Fibroblast of lung (primary cell): ENCODE results near the gene NFE2L1. TPM values are rescaled to one million over a fixed set of nuclear protein-coding genes. Genes with fewer than 3 reads are reported as not detected.

ENCODE experiments used
- DNase-seq, 2 donors: peaks; one replicate each; pipeline versions ENCODE4 v3.0.0 to v3.0.0-alpha.2; 2010; ENCODE audit warnings: low read depth in 2 of 2
- H2AFZ ChIP-seq: 2 replicates; pipeline ENCODE4 v1.5.1; 2012; ENCODE audit warnings: low read length, control low read depth, inconsistent platforms
- H3K27ac ChIP-seq: 2 replicates; pipeline ENCODE4 v1.5.1; 2011; ENCODE audit warnings: low read length, control low read depth; ENCODE audit not compliant: insufficient read depth
- H3K27me3 ChIP-seq: 2 replicates; pipeline ENCODE4 v1.5.1; 2011; ENCODE audit warnings: mild to moderate bottlenecking, low read length; ENCODE audit not compliant: control insufficient read depth, insufficient read depth
- H3K36me3 ChIP-seq: 2 replicates; pipeline ENCODE4 v1.5.1; 2011; ENCODE audit warnings: low read length; ENCODE audit not compliant: control insufficient read depth, insufficient read depth
- H3K4me1 ChIP-seq: 2 replicates; pipeline ENCODE4 v1.5.1; 2011; ENCODE audit warnings: low read length; ENCODE audit not compliant: control insufficient read depth, insufficient read depth; ENCODE audit errors: extremely low read depth
- H3K4me2 ChIP-seq: 2 replicates; pipeline ENCODE4 v1.5.1; 2011; ENCODE audit warnings: low read length, control low read depth; ENCODE audit not compliant: insufficient read depth; ENCODE audit errors: extremely low read depth
- H3K4me3 ChIP-seq, 4 experiments: fragments of 200-600 bp in 1 of 4; sonication (generic) in 1 of 4; replicated peaks in 1 of 4; 2 replicates each; pipeline ENCODE4 v1.5.1; 2011 to 2016; ENCODE audit warnings: low read length in 4 of 4, low read depth in 3 of 4, mild to moderate bottlenecking in 3 of 4, control low read depth in 2 of 4, inconsistent platforms in 1 of 4, mixed read lengths in 1 of 4; ENCODE audit not compliant: insufficient read depth in 1 of 4; ENCODE audit errors: control extremely low read depth in 1 of 4
- H3K79me2 ChIP-seq: 2 replicates; pipeline ENCODE4 v1.5.1; 2012; ENCODE audit warnings: mild to moderate bottlenecking, low read length, inconsistent platforms; ENCODE audit not compliant: control insufficient read depth, insufficient read depth
- H3K9ac ChIP-seq: 2 replicates; pipeline ENCODE4 v1.5.1; 2011; ENCODE audit warnings: mild to moderate bottlenecking, low read length, control low read depth; ENCODE audit not compliant: insufficient read depth
- H3K9me3 ChIP-seq: 2 replicates; pipeline ENCODE4 v1.5.1; 2012; ENCODE audit warnings: low read depth, low read length; ENCODE audit not compliant: control insufficient read depth, insufficient read depth
- H4K20me1 ChIP-seq: 2 replicates; pipeline ENCODE4 v1.5.1; 2011; ENCODE audit warnings: low read length; ENCODE audit not compliant: control insufficient read depth, insufficient read depth; ENCODE audit errors: extremely low read depth
- EZH2 ChIP-seq: IDR thresholded peaks from 2 replicates; pipeline ENCODE4 v1.5.1; 2012; ENCODE audit warnings: low read length, control low read depth, mild to moderate bottlenecking; ENCODE audit errors: missing control alignments
- polyA plus RNA-seq, 2 donors: library from polyadenylated mRNA; depleted of rRNA in 1 of 2; stranded (reverse) in 1 of 2; unstranded in 1 of 2; fragments of >200 nt; gene quantifications; 2 replicates each; pipeline ENCODE4 v1.2.1, GENCODE V29; 2011 to 2012; ENCODE audit warnings: missing spikeins in 1 of 2
- total RNA-seq: library from RNA; depleted of rRNA; stranded (reverse); fragments of >200 nt; gene quantifications from 2 replicates; pipeline ENCODE4 v1.2.1, GENCODE V29; 2014
- TF ChIP-seq, protein P1 (sequence below), 2 donors: IDR thresholded peaks in 1 of 2; conservative IDR thresholded peaks in 1 of 2; 1 replicate in 1 of 2; 2 replicates in 1 of 2; pipeline ENCODE4 v1.5.1; 2011 to 2012; ENCODE audit warnings: low read length in 2 of 2, control low read depth in 1 of 2, inconsistent platforms in 1 of 2, low read depth in 1 of 2, mild to moderate bottlenecking in 1 of 2

NFE2L1 gene
- total and polyA plus RNA-seq, 2 donors (not counting 1 experiment from before 2014, with no cell fraction given): 162 to 200 TPM

DNA sequence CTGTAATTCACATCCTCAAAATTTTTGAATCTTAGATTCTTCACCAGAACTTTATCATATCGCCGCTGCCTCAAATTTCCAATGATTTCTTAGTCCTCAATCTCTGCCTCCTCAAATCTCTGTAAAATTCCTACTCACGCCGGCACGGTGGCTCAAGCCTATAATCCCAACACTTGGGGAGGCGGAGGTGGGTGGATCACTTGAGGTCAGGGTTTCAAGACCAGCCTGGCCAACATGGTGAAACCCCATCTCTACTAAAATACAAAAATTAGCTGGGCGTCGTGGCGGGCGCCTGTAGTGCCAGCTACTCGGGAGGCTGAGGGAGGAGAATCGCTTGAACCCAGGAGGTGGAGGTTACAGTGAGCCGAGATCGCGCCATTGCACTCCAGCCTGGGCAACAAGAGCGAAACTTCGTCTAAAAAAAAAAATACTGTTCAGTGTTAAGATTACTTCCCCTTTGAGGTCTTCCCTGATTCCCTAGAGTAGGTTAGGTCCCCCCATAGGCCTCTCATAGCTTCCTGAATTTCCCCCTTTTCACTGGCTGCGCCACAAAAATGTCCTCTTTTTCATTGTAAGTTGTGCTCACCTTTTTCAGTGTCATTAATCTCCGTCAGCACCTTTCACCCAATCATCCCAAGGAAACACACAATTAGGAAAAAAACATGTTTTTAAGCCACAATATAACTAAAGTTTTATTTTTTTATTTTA lies 54.0 kb downstream of the NFE2L1 start:
- no peak overlapping the region for H3K4me2 ChIP-seq
- peaks cover 36% of the 10 kb centered on the region for H3K79me2 ChIP-seq
- H3K27ac ChIP-seq: no peak overlapping the region
- TF ChIP-seq, protein P1, sequence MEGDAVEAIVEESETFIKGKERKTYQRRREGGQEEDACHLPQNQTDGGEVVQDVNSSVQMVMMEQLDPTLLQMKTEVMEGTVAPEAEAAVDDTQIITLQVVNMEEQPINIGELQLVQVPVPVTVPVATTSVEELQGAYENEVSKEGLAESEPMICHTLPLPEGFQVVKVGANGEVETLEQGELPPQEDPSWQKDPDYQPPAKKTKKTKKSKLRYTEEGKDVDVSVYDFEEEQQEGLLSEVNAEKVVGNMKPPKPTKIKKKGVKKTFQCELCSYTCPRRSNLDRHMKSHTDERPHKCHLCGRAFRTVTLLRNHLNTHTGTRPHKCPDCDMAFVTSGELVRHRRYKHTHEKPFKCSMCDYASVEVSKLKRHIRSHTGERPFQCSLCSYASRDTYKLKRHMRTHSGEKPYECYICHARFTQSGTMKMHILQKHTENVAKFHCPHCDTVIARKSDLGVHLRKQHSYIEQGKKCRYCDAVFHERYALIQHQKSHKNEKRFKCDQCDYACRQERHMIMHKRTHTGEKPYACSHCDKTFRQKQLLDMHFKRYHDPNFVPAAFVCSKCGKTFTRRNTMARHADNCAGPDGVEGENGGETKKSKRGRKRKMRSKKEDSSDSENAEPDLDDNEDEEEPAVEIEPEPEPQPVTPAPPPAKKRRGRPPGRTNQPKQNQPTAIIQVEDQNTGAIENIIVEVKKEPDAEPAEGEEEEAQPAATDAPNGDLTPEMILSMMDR (conservative IDR thresholded peaks at IDR 0.05 in 1 of 2, IDR thresholded peaks at IDR 0.05 in 1 of 2; ENCODE audit: low read depth in 1 of 2, low read length in 2 of 2): no peak
- TF ChIP-seq EZH2: no peak
- H4K20me1 ChIP-seq: no peaks in the 10 kb centered on the region
- H2AFZ ChIP-seq: no peak overlapping the region
- H3K27me3 ChIP-seq: no peaks in the 10 kb centered on the region
- no peak for DNase-seq
- peak overlapping the region in 2 of 4 experiments; percentile 68 to 71 for H3K4me3 ChIP-seq
- no peaks in the 10 kb centered on the region for H3K36me3 ChIP-seq
- H3K9ac ChIP-seq: no peak overlapping the region
- no peaks in the 10 kb centered on the region for H3K9me3 ChIP-seq
- H3K4me1 ChIP-seq: peaks cover 2% of the 10 kb centered on the region

DNA sequence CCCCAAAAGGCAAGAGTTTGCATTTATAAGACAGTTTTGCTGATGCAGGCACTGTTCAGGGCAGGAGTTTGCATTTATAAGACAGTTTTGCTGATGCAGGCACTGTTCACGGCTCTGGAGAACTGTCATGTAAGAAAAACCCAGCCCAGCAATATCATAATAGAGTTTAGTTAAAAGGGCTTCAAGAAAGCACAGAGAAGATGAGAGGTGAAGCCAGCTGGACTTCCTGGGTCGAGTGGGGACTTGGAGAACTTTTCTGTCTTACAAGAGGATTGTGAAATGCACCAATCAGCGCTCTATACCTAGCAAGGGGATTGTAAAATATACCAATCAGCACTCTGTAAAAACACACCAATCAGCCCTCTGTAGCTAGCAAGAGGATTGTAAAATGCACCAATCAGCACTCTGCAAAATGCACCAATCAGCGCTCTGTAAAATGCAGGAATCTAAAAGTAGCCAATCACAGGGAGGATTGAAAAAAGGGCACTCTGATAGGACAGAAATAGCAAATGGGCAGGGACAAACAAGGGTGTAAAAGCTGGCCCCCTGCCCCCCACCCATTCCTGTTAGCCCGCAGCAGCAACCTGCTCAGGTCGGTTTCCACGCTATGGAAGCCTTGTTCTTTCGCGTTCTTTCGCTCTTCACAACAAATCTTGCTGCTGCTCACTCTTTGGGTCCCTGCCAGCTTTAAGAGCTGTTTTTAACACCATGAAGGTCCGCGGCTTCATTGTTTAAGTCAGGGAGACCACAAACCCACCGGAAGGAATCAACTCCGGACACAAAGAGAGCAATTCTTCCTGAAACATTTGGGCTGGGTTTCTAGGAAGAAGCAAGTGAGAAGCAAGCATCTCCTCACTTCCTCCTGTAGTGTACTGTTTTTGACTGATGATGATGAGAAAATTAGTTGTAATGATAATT lies 54.9 kb downstream of the NFE2L1 start:
- Histone ChIP-seq H3K27ac (no peak overlapping the region), H4K20me1 (no peaks in the 10 kb centered on the region), H3K4me3 (no peak overlapping the region), H3K36me3 (no peaks in the 10 kb centered on the region), H3K9me3 (no peaks in the 10 kb centered on the region), H3K9ac (no peak overlapping the region), H3K4me2 (no peak overlapping the region), H2AFZ (no peak overlapping the region), H3K4me1 (peaks cover 2% of the 10 kb centered on the region), H3K27me3 (no peaks in the 10 kb centered on the region), H3K79me2 (peaks cover 32% of the 10 kb centered on the region)
- TF ChIP-seq, protein P1 (conservative IDR thresholded peaks at IDR 0.05 in 1 of 2, IDR thresholded peaks at IDR 0.05 in 1 of 2; ENCODE audit: low read depth in 1 of 2, low read length in 2 of 2): no peak
- TF ChIP-seq EZH2: no peak
- no peak for DNase-seq

DNA sequence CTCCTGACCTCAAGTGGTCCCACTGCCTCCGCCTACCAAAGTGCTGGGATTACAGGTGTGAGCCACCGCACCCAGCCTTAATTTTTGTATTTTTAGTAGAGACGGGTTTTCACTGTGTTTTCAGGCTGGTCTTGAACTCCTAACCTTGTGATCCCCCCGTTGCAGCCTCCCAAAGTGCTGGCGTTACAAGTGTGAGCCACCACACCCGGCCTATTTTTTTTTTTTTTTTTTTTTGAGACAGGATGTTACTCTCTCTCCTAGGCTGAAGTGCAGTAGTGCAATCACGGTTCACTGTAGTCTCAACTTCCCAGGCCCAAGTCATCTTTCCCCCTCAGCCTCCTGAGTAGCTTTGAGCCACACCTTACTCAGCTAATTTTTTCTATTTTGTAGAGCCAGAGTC lies 56.3 kb downstream of the NFE2L1 start:
- no peaks in the 10 kb centered on the region for H3K9me3 ChIP-seq
- no peaks in the 10 kb centered on the region for H4K20me1 ChIP-seq
- H3K27ac ChIP-seq: no peak overlapping the region
- no peak for DNase-seq
- no peak for TF ChIP-seq EZH2
- TF ChIP-seq, protein P1 (conservative IDR thresholded peaks at IDR 0.05 in 1 of 2, IDR thresholded peaks at IDR 0.05 in 1 of 2; ENCODE audit: low read depth in 1 of 2, low read length in 2 of 2): no peak
- H3K27me3 ChIP-seq: no peaks in the 10 kb centered on the region
- H3K9ac ChIP-seq: no peak overlapping the region
- no peak overlapping the region for H3K4me3 ChIP-seq
- H3K79me2 ChIP-seq: peaks cover 30% of the 10 kb centered on the region
- H3K4me2 ChIP-seq: no peak overlapping the region
- peaks cover 8% of the 10 kb centered on the region for H3K4me1 ChIP-seq
- no peak overlapping the region for H2AFZ ChIP-seq
- H3K36me3 ChIP-seq: no peaks in the 10 kb centered on the region
